Caco-2 (cell line): ENCODE data around the gene RALGPS2. TPM values are rescaled to one million over a fixed set of nuclear protein-coding genes. Genes with fewer than 3 reads are reported as not detected.

Experiments
- BruUV-seq: library from RNA; stranded (reverse); fragments of 400-500 nt; replicated peaks from 2 replicates; lab custom pipeline; 2021; lab: Mats Ljungman, UMichigan
- CTCF ChIA-PET: fragments of 300-600 bp; sonication (Branson Sonifier 250); formaldehyde crosslinking; loops from one replicate; lab custom pipeline; 2022; ENCODE audit warnings: antibody characterized with exemption; lab: Charles Lee
- POLR2A ChIA-PET: fragments of 300-600 bp; sonication (Branson Sonifier 250); formaldehyde crosslinking; loops from one replicate; lab custom pipeline; 2022; ENCODE audit warnings: antibody characterized with exemption; lab: Charles Lee
- DNase-seq, 2 experiments: peaks; one replicate each; pipeline versions ENCODE4 v3.0.0 to v3.0.0-alpha.2; 2020 to 2022
- H3K27me3 ChIP-seq: replicated peaks from 2 replicates; pipeline ENCODE4 v1.6.0; 2011; ENCODE audit warnings: low read length; ENCODE audit not compliant: control insufficient read depth, insufficient read depth
- H3K36me3 ChIP-seq: 2 replicates; pipeline ENCODE4 v1.5.1; 2011; ENCODE audit warnings: low read length; ENCODE audit not compliant: control insufficient read depth, insufficient read depth
- H3K4me1 ChIP-seq: fragments of 250-450 bp; sonication (Bioruptor Pico); 2 replicates; pipeline ENCODE4 v1.5.1; 2020; ENCODE audit warnings: mild to moderate bottlenecking
- H3K4me3 ChIP-seq: 2 replicates; pipeline ENCODE4 v1.5.1; 2011; ENCODE audit warnings: low read depth, mild to moderate bottlenecking, control low read depth, low read length
- H3K9me3 ChIP-seq: fragments of 250-450 bp; sonication (Bioruptor Pico); 2 replicates; pipeline ENCODE4 v1.5.1; 2020; ENCODE audit warnings: mild to moderate bottlenecking, moderate library complexity
- H3K27ac Mint-ChIP-seq: one replicate; pipeline ENCODE4 v1.8.0; 2022; ENCODE audit warnings: mixed read lengths; ENCODE audit not compliant: unreplicated experiment
- H3K27me3 Mint-ChIP-seq: one replicate; pipeline ENCODE4 v1.8.0; 2022; ENCODE audit warnings: mixed read lengths; ENCODE audit not compliant: insufficient read depth, unreplicated experiment
- H3K36me3 Mint-ChIP-seq: one replicate; pipeline ENCODE4 v1.8.0; 2022; ENCODE audit warnings: mild to moderate bottlenecking, mixed read lengths; ENCODE audit not compliant: insufficient read depth, unreplicated experiment
- H3K4me1 Mint-ChIP-seq: one replicate; pipeline ENCODE4 v1.8.0; 2022; ENCODE audit warnings: low read depth, mixed read lengths; ENCODE audit not compliant: unreplicated experiment
- H3K4me3 Mint-ChIP-seq: one replicate; pipeline ENCODE4 v1.8.0; 2022; ENCODE audit warnings: mild to moderate bottlenecking, moderate library complexity, mixed read lengths; ENCODE audit not compliant: unreplicated experiment
- H3K9me3 Mint-ChIP-seq: one replicate; pipeline ENCODE4 v1.8.0; 2022; ENCODE audit warnings: mixed read lengths; ENCODE audit not compliant: unreplicated experiment
- intact Hi-C: fragments of 100-400 bp; cut with micrococcal nuclease; formaldehyde crosslinking; loops from one replicate; pipeline ENCODE4 v1.10.0; 2022; ENCODE audit not compliant: unreplicated experiment
- total RNA-seq: library from RNA; stranded (reverse); gene quantifications from 2 replicates; pipeline ENCODE4 v1.2.3, GENCODE V29; 2022
- TF ChIP-seq, protein P1 (sequence below), 2 experiments: fragments of 200-600 bp in 1 of 2; IDR thresholded peaks; 1 replicate in 1 of 2; 2 replicates in 1 of 2; pipeline versions ENCODE4 v1.5.1 to v1.8.0; 2011 to 2022; ENCODE audit warnings: antibody characterized with exemption in 1 of 2, control low read depth in 1 of 2, inconsistent platforms in 1 of 2, low read depth in 1 of 2, low read length in 1 of 2, mild to moderate bottlenecking in 1 of 2, moderate library complexity in 1 of 2; ENCODE audit not compliant: insufficient read depth in 1 of 2, severe bottlenecking in 1 of 2, unreplicated experiment in 1 of 2

The RALGPS2 gene
- total RNA-seq, 1 experiment from 2014 or later = 26.1 TPM

DNA sequence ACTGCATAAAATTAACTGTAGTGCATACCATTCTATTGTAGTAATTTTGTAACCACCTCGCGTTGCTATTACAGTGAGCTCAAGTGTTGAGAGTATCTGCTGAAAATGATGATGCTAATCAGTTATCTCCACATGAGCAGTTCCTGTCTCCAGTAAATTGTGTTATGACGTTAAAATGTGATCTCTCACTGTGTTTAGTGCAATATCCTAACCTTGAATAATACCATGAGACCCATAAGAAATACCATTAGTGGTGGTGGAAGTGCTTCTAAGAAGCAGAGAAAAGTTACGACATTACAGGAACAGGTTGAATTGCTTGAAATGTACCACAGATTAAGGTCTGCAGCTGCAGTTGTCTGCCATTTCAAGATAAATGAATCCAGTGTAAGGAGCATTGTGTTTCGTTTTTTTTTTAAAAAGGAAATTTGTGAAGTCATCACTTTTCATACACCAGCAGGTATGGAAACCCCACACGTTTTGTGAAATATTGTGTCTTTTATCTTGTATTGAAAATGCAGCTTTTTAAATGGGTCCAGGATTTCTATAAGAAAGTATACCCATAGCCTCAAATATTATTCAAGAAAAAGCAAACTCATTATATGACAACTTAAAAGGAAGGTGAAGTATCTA is 73.3 kb downstream of the RALGPS2 start:
- intact Hi-C loops = no loop called here
- no peaks in the 10 kb centered on the region for H3K27me3 ChIP-seq
- Mint-ChIP-seq H3K36me3 (peaks cover 7% of the 10 kb centered on the region), H3K9me3 (no peaks in the 10 kb centered on the region), H3K27ac (no peak overlapping the region), H3K27me3 (no peaks in the 10 kb centered on the region), H3K4me3 (no peak overlapping the region), H3K4me1 (no peaks in the 10 kb centered on the region)
- H3K4me1 ChIP-seq = 0 out of 2 replicates have a peak, but pooled peaks cover 3% of the 10 kb centered on the region
- no peaks in the 10 kb centered on the region for H3K9me3 ChIP-seq
- no peak for DNase-seq
- ChIA-PET POLR2A (no interaction called here), CTCF (no interaction called here)
- BruUV-seq = no TSS peak
- TF ChIP-seq, protein P1, sequence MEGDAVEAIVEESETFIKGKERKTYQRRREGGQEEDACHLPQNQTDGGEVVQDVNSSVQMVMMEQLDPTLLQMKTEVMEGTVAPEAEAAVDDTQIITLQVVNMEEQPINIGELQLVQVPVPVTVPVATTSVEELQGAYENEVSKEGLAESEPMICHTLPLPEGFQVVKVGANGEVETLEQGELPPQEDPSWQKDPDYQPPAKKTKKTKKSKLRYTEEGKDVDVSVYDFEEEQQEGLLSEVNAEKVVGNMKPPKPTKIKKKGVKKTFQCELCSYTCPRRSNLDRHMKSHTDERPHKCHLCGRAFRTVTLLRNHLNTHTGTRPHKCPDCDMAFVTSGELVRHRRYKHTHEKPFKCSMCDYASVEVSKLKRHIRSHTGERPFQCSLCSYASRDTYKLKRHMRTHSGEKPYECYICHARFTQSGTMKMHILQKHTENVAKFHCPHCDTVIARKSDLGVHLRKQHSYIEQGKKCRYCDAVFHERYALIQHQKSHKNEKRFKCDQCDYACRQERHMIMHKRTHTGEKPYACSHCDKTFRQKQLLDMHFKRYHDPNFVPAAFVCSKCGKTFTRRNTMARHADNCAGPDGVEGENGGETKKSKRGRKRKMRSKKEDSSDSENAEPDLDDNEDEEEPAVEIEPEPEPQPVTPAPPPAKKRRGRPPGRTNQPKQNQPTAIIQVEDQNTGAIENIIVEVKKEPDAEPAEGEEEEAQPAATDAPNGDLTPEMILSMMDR (IDR thresholded peaks at IDR 0.05; ENCODE audit: insufficient read depth in 1 of 2, low read depth in 1 of 2, low read length in 1 of 2, severe bottlenecking in 1 of 2, unreplicated experiment in 1 of 2) = no peak
- no peaks in the 10 kb centered on the region for H3K36me3 ChIP-seq
- no peak overlapping the region for H3K4me3 ChIP-seq

DNA sequence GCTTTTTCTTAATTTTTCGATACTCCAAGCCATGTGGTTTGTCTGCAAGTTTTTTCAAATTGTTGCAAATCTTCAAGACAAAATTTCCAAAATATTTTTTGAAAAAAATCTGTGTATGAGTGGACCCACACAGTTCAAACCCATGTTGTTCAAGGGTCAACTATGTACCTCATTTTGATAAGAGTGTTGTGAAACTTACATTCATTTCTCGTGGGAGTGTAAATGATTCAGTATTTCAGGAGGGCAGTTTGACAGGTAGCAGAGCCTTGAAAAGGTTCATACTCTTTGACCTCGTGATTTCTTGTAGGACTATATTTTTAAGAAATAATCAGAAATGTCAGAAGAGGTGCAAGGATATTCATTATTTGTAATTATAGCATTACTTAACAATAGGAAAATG is 77.8 kb downstream of the RALGPS2 start:
- Mint-ChIP-seq H3K27ac (no peak overlapping the region), H3K4me3 (no peak overlapping the region), H3K9me3 (no peaks in the 10 kb centered on the region), H3K36me3 (peaks cover 7% of the 10 kb centered on the region), H3K27me3 (no peaks in the 10 kb centered on the region), H3K4me1 (peaks cover 16% of the 10 kb centered on the region)
- BruUV-seq = no TSS peak
- Histone ChIP-seq H3K36me3 (no peaks in the 10 kb centered on the region), H3K27me3 (no peaks in the 10 kb centered on the region), H3K4me1 (peaks cover 8% of the 10 kb centered on the region), H3K4me3 (no peak overlapping the region), H3K9me3 (no peaks in the 10 kb centered on the region)
- CTCF ChIA-PET = interaction anchor here (0.6 kb wide), 1 partner anchor 57 kb away, joined by 6 read pairs; no protein-coding TSS in a partner anchor
- intact Hi-C loops = no loop called here
- DNase-seq = no peak
- TF ChIP-seq, protein P1 (IDR thresholded peaks at IDR 0.05; ENCODE audit: insufficient read depth in 1 of 2, low read depth in 1 of 2, low read length in 1 of 2, severe bottlenecking in 1 of 2, unreplicated experiment in 1 of 2) = no peak
- POLR2A ChIA-PET = no interaction called here

DNA sequence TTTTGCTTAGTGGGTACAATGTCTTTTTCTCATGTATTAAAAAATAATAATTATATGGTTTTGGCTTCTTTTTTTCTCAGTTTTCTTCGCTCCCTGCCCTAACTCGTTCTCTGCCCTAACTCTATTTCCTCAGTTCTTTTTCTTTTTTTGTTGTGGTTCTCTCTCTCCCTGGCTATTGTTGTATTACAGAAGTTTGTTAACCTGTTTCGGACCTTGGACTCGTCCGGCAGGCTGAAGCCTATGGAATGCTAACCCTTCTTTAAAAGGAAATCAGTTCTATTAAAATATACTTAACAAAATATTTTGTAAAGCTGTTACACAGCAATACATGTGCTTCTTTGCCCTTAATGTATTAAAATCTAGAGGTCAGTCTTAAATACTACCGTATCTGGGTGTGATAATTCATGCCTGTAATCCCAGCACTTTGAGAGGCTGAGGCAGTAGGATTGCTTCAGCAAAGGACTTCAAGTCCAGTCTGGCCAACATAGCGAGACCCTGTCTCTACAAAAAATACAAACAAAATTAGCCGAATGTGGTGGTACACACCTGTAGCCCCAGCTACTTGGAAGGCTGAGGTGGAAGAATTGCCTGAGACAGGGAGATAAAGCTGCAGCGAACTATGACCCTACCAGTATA is 81.7 kb downstream of the RALGPS2 start:
- no TSS peak for BruUV-seq
- Mint-ChIP-seq H3K27ac (no peak overlapping the region), H3K27me3 (no peaks in the 10 kb centered on the region)

More for the DNA sequence above, 81.7 kb downstream of the RALGPS2 start:
- peaks cover 16% of the 10 kb centered on the region for H3K4me1 Mint-ChIP-seq
- TF ChIP-seq, protein P1 (IDR thresholded peaks at IDR 0.05; ENCODE audit: insufficient read depth in 1 of 2, low read depth in 1 of 2, low read length in 1 of 2, severe bottlenecking in 1 of 2, unreplicated experiment in 1 of 2) = no peak
- peak in 1 of 2 experiments; percentile 11 for DNase-seq
- POLR2A ChIA-PET = no interaction called here
- intact Hi-C loops = no loop called here
- H3K9me3 Mint-ChIP-seq = no peaks in the 10 kb centered on the region
- Histone ChIP-seq H3K4me1 (peaks cover 8% of the 10 kb centered on the region), H3K27me3 (no peaks in the 10 kb centered on the region), H3K9me3 (no peaks in the 10 kb centered on the region), H3K36me3 (no peaks in the 10 kb centered on the region), H3K4me3 (no peak overlapping the region)
- peaks cover 6% of the 10 kb centered on the region for H3K36me3 Mint-ChIP-seq
- no peak overlapping the region for H3K4me3 Mint-ChIP-seq
- CTCF ChIA-PET = interaction anchor here (1.7 kb wide), 1 partner anchor 196 kb away, joined by 7 read pairs; no protein-coding TSS in a partner anchor
